Right lobe of liver (tissue), 4 donors: ENCODE results near the gene FAM117B.

Source experiments
- CTCF ChIP-seq, 4 donors: fragments of 200-600 bp in 3 of 4; fragments of 450-650 bp in 1 of 4; IDR thresholded peaks; one replicate each; pipeline versions ENCODE4 v1.5.1 to v1.8.0; 2016 to 2022; ENCODE audit warnings: antibody characterized with exemption in 4 of 4, mild to moderate bottlenecking in 2 of 4
- POLR2A ChIP-seq: fragments of 450-650 bp; IDR thresholded peaks from one replicate; pipeline ENCODE4 v1.6.1; 2017; ENCODE audit warnings: antibody characterized with exemption, mild to moderate bottlenecking
- donor health status: DM: no; HTN: no; CAD: no.
- donor health status: DM: no; HTN: no; CAD: no.
- donor health status: DM: no; HTN: yes; CAD: no.

DNA sequence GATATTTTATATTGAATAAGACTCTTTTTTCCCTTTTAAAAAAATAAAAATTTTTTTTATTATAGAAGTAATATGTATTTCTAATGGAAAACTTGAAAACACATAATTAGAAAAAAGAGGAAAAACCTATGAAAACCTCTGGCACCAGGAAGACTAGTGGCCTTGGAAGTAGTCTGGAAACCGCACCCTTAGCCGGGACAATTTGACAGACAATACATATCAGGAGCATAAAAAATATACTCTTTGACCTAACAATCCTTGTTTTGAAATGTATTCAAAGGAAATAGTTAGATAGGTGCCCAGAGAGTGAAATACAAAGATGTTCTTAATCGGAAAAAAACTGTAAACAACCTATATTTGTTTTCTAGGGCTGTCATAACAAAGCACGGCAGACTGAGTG is 34.9 kb upstream of the FAM117B start:
- TF ChIP-seq POLR2A (no peak), CTCF (IDR thresholded peaks at IDR 0.05) (no peak)
